HT1080 (cell line): Measurements from ENCODE around the gene CFAP68. TPM values are rescaled to one million over a fixed set of nuclear protein-coding genes. Genes with fewer than 3 reads are reported as not detected.
A peak's percentile ranks its signal among the peaks of the same experiment; 100 is the strongest.

ENCODE experiments used
- DNase-seq: peaks from one replicate; pipeline ENCODE4 v3.0.0-alpha.2; 2015; ENCODE audit warnings: low read depth
- polyA plus RNA-seq, 2 experiments: library from polyadenylated mRNA; depleted of rRNA; stranded (reverse); fragments of >200 nt; gene quantifications; 2 replicates each; pipeline ENCODE4 v1.2.3, GENCODE V29; 2015
- total RNA-seq: library from RNA; depleted of rRNA; stranded (reverse); fragments of >200 nt; shearing (Covaris generic); gene quantifications from 2 replicates; pipeline ENCODE4 v1.2.3, GENCODE V29; 2014; rRNA removed

CFAP68 gene, protein sequence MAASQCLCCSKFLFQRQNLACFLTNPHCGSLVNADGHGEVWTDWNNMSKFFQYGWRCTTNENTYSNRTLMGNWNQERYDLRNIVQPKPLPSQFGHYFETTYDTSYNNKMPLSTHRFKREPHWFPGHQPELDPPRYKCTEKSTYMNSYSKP
- 63.7 and 74.6 TPM in 2 replicates for total RNA-seq
- 28.5 and 29.2 TPM in 2 replicates for polyA plus RNA-seq (2015; cell fraction: cytosol; rRNA removed)
- polyA plus RNA-seq (2015; cell fraction: nucleus; rRNA removed): 11.9 and 16.4 TPM in 2 replicates

- peak; percentile 98 for DNase-seq
Measured at GRCh38 chr11:111878849-111879636, at the start of gene CFAP68, which contains the start of gene FDXACB1. TSS of gene CFAP68 (plus strand) at chr11:111879541. CDS start at chr11:111879561, 20 bp downstream. TSS of gene FDXACB1 (minus strand) at chr11:111879165. CDS start at chr11:111879132, 33 bp downstream.

- no peak for DNase-seq
Measured at GRCh38 chr11:111833524-111833923, 45.8 kb upstream of the CFAP68 start.

DNA sequence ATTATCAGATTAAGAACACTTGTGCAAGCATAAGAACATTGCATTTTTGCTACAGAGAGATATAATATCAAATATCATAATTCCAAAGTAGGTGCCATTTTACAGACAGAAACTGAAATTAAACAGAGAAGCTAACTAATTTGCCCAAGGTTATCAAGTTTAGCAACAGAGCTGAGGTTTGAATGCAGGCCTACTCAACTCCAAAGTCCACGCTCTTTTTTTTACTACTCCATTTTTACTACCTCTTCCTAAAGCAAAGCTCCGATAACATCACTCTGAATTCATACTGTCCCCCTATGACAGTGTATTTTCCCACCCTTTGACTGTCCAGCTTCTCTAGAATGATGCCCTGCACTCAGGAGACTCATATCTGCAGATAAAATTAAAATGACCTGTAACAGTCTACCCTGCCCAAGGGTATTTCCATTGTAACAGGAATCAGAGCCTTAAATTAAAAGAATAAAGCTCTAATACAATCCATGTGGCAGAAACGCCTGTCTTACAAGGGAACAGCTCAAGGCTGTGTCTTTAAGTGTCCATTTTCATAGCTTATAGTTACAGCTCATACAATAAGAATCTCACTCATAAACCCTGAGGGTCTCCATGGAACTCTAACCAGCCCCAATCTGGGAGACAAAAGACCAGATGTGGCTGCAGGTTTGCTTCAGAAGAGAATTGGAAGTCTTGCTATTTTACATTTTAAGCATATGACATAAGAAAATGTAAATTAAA, 44.7 kb upstream of the CFAP68 start:
- no peak for DNase-seq

- no peak for DNase-seq
Measured at GRCh38 chr11:111835665-111836064, 43.7 kb upstream of the CFAP68 start.

GRCh38 chr11:111836162-111836561, 43.2 kb upstream of the CFAP68 start:
- DNase-seq: no peak

- DNase-seq: peak; percentile 52
Measured at GRCh38 chr11:111836721-111837120, 42.6 kb upstream of the CFAP68 start.

DNA sequence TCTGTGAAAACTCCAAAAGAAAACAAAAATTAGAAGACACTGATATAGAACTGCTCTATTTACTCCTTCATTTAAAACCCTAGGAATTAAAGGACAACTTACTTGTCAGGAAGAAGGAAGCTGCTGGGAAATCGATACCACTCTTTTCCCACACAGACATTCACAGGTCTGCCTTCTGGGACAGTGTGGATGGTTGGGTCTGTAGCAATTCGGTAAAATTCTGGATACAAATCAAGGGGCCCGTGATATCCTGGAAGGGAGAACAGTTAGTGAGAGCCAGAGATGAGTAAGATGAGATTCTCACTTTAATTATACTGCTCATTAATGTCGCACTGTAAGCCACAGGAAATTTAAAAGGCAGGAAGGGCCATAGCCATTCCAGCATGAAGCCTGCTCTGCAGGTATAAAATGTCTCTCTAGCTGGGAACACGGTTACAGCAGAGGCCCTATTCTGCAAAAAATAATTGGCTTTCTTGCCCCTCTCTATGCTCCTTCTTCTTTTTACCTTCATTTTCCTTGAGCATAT, 41.9 kb upstream of the CFAP68 start:
- no peak for DNase-seq

GRCh38 chr11:111838054-111838453, 41.3 kb upstream of the CFAP68 start:
- DNase-seq: no peak

DNA sequence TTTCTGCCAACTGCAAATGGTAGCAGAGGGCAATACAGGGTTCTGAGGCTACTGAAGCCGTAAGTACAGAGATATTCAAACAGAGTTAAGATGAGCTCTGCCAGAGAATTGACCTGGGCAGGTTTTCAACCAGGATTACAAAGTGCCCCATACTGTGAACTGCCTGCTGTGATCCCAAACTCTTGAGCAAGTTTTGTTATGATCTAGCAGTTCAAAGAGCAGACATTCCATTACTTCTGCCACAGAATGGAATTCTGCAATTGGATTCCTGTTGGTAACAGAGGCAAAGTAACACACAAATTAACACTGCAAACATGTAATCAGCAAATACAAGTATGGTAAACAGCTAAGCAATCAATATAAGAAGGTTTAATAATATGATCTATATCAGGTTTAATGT, 39.2 kb upstream of the CFAP68 start:
- no peak for DNase-seq

DNA sequence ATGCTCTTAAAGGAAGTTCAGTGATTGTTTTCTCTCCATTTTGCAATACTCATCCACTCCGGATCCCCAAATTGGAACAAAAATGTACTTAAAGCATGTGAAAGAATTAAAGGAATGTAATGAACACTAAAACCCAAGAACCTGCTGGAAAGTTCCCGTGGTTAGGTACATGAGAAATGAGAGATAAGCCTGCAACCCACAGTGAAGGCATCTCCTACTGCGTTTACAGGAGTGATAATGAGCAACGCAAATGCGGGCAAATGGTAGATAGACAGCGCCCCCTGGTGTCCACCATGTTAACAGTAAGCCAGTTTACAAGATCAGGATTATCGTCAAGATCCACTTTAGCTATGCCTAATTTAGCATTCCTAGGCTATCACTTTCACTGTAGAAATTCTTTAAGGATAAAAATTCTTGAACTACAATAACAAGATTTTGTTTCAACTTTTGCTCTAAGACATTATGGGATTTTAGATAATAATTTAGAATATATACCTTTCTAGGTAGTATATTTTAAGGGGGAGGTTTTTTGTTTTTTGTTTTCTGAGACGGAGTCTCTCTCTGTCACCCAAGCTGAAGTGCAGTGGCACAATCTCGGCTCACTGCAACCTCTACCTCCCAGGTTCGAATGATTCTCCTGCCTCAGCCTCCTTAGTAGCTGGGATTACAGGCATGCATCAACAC, 37.8 kb upstream of the CFAP68 start:
- DNase-seq: peak; percentile 68

- DNase-seq: no peak
Measured at GRCh38 chr11:111843661-111844060, 35.7 kb upstream of the CFAP68 start.

DNA sequence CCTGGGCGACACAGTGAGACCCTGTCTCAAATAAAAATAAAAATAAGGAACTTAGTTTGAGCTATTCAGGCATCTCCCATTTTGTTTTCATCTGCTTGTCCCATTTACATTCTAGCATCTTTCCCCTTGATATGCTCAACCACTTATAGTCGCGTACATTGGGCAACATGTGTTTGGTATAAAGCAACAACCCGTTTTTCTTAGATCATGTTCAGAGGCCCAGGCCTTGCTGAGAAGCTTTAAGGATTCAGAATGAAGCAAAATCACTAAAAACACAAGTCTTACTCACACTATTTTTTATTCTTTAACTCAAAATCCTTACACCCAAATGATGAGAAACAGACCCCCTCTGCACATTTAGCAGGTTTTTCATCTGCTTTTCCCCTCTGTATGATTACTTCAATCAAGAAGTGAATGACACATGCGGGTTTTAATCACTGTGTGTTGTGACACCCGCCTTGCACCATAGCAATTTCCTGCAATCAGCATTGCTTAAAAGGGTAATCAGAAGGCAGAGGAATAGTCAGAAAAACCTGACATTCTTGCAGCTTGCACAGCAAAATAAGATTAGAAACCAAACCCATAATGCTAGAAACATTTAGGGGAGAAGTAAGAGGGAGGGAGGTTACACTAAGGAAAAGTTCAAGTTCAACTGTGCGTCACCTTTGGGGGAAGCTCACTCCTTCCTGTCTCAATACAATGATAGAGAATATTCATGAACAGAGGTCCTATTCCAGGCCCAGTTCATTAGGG, 33.9 kb upstream of the CFAP68 start:
- DNase-seq: peak; percentile 80

DNA sequence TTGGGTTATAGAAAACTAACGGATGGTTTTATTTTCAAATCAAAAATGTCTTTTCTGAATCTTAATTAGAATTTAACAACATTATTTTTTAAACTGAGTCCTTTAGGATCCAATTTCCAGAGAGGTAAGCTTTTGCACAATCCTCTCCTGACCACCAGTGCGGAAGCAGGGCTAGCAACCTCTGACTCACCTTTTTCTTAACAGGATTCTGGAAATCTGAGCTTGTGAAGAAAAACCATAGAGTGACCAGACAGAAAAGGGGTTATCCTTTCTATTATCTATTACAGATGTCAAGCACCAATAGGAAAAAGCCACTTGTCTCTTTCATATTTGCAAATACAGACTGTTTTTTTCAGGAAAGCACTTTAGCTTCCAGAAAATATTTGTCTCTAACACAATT, 33.3 kb upstream of the CFAP68 start:
- DNase-seq: peak; percentile 90

DNA sequence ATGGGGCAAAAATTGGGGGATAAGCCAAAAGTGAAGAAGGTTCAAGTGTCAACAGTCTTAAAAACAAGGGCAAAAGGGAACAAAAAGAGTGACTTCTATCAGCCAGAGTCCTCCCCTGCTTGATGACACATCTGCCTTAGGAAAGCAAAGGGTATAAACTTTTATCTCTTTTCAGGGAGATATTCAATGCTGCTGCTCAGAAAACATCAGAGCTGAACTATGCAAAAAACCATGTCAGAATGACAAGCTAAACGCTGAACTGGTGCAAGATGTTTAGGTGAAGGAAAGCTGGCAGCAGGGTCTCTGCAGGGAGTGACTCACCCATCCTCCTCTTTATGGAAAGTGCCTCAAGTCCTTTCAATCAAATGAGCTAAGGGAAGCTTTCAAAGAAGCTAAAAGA, 32.7 kb upstream of the CFAP68 start:
- peak; percentile 85 for DNase-seq

- no peak for DNase-seq
Measured at GRCh38 chr11:111849631-111850030, 29.7 kb upstream of the CFAP68 start.

- DNase-seq: no peak
Measured at GRCh38 chr11:111851067-111851466, 28.3 kb upstream of the CFAP68 start.

- DNase-seq: peak; percentile 10
Measured at GRCh38 chr11:111851636-111852035, 27.7 kb upstream of the CFAP68 start.

DNA sequence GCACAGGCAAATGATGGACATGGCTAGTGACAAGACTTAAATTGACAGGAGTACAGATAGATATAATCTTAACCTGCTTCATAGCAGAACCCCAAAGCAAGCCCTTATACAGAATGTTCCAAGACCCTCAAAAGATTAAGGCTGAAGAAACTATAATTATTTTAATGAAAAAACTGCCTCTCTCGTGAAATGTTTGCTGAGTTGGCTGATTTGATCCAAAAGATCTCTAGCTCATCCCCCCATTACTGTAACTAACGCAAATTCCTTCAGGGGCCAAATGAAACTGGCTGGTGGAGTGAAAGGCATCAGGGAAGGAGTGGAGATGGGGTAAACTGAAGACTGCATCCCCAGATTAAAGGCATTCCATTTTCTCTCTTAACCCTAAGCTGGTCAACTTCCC, 27.2 kb upstream of the CFAP68 start:
- no peak for DNase-seq

DNA sequence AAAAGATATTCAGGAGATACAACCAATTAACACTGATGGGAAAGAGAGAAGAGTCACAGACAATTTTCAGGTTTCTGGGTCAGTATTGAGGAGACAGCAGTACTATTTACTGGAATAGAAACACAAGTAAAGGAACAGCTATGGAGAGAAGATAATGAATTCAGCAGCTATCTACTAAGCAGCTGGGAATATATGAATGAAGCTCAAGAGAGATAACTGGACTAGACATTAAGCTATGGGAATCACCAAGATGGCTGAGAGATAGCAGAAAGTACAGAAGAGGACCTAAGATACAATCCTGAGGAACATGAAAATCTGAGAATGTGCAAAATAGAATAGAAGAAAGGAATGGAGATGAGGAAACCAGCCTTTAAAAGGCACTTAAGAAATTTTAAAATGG, 23.8 kb upstream of the CFAP68 start:
- DNase-seq: no peak

- DNase-seq: no peak
Measured at GRCh38 chr11:111860257-111860656, 19.1 kb upstream of the CFAP68 start.
